Tibial artery (tissue), 4 donors: Measurements from ENCODE around the gene CRLF1.

Source experiments
- DNase-seq, 2 donors: peaks; one replicate each; pipeline ENCODE4 v3.0.0-alpha.2; 2019
- H3K27ac ChIP-seq, 2 donors: fragments of 200-600 bp; sonication (generic) in 1 of 2; 1 replicate in 1 of 2; 2 replicates in 1 of 2; pipeline ENCODE4 v1.5.1; 2018 to 2019; ENCODE audit warnings: mild to moderate bottlenecking in 1 of 2
- H3K27me3 ChIP-seq, 2 donors: fragments of 200-600 bp; sonication (generic) in 1 of 2; one replicate each; pipeline versions ENCODE4 v1.5.1 to v1.6.0; 2016 to 2019
- H3K36me3 ChIP-seq, 3 donors: fragments of 200-600 bp; sonication (generic) in 2 of 3; one replicate each; pipeline ENCODE4 v1.5.1; 2016 to 2019; ENCODE audit warnings: mild to moderate bottlenecking in 2 of 3
- H3K4me1 ChIP-seq, 4 donors: fragments of 200-600 bp; sonication (generic) in 2 of 4; 1 replicate in 3 of 4; 2 replicates in 1 of 4; pipeline ENCODE4 v1.5.1; 2016 to 2019
- H3K4me3 ChIP-seq, 2 donors: fragments of 200-600 bp; sonication (generic) in 1 of 2; 1 replicate in 1 of 2; 2 replicates in 1 of 2; pipeline ENCODE4 v1.5.1; 2018 to 2019; ENCODE audit warnings: mild to moderate bottlenecking in 2 of 2
- H3K9me3 ChIP-seq, 3 donors: fragments of 200-600 bp; sonication (generic) in 1 of 3; one replicate each; pipeline ENCODE4 v1.5.1; 2016 to 2019
- CTCF ChIP-seq, 2 experiments: fragments of 200-600 bp in 1 of 2; fragments of 450-650 bp in 1 of 2; IDR thresholded peaks; one replicate each; pipeline ENCODE4 v1.5.1; 2017 to 2019; ENCODE audit warnings: antibody characterized with exemption in 2 of 2, mild to moderate bottlenecking in 1 of 2, moderate library complexity in 1 of 2
- intact Hi-C: fragments of 100-400 bp; cut with DNase I; formaldehyde crosslinking; loops from one replicate; pipeline ENCODE4 v1.15.0; 2023; ENCODE audit warnings: low total_unique reads

The CRLF1 gene

GRCh38 chr19:18609717-18610051 lies 3.1 kb upstream of the CRLF1 start:
- no peaks in the 10 kb centered on the region for H3K36me3 ChIP-seq
- no peak for DNase-seq
- H3K9me3 ChIP-seq: no peaks in the 10 kb centered on the region
- TF ChIP-seq CTCF (IDR thresholded peaks at IDR 0.05): no peak
- intact Hi-C loops: no loop called here
- H3K4me3 ChIP-seq: no peak overlapping the region
- peaks cover 10 to 96% of the 10 kb centered on the region in 2 donors for H3K27me3 ChIP-seq
- no peak overlapping the region for H3K27ac ChIP-seq
- peaks cover 0 to 58% (median 45%) of the 10 kb centered on the region in 4 donors for H3K4me1 ChIP-seq

GRCh38 chr19:18608805-18609716 lies 2.5 kb upstream of the CRLF1 start:
- peaks cover 0 to 62% (median 49%) of the 10 kb centered on the region in 4 donors for H3K4me1 ChIP-seq
- intact Hi-C loops: no loop called here
- H3K27ac ChIP-seq: no peak overlapping the region
- H3K9me3 ChIP-seq: no peaks in the 10 kb centered on the region
- no peak for TF ChIP-seq CTCF (IDR thresholded peaks at IDR 0.05)
- peaks cover 10 to 96% of the 10 kb centered on the region in 2 donors for H3K27me3 ChIP-seq
- no peak for DNase-seq
- no peaks in the 10 kb centered on the region for H3K36me3 ChIP-seq
- no peak overlapping the region for H3K4me3 ChIP-seq

- no peak for DNase-seq
- Histone ChIP-seq H3K36me3 (no peaks in the 10 kb centered on the region), H3K4me3 (peak overlapping the region; percentile 46 to 52), H3K27ac (peak overlapping the region in 1 of 2 donors; percentile 68), H3K4me1 (peaks cover 0 to 64% (median 56%) of the 10 kb centered on the region in 4 donors), H3K27me3 (peaks cover 10 to 95% of the 10 kb centered on the region in 2 donors), H3K9me3 (no peaks in the 10 kb centered on the region)
- intact Hi-C loops: no loop called here
- no peak for TF ChIP-seq CTCF (IDR thresholded peaks at IDR 0.05)
These were observed 1.7 kb upstream of the CRLF1 start for GRCh38 chr19:18608102-18608804.

GRCh38 chr19:18607226-18608101 lies 865 bp upstream of the CRLF1 start:
- Histone ChIP-seq H3K9me3 (no peaks in the 10 kb centered on the region), H3K4me3 (peak overlapping the region; percentile 46 to 52), H3K36me3 (no peaks in the 10 kb centered on the region), H3K27me3 (peaks cover 4 to 87% of the 10 kb centered on the region in 2 donors), H3K4me1 (peaks cover 0 to 63% (median 49%) of the 10 kb centered on the region in 4 donors), H3K27ac (peak overlapping the region; percentile 38 to 68)
- intact Hi-C loops: no loop called here
- DNase-seq: no peak
- TF ChIP-seq CTCF (IDR thresholded peaks at IDR 0.05): no peak

GRCh38 chr19:18605546-18606280 lies 886 bp downstream of the CRLF1 start:
- Histone ChIP-seq H3K4me1 (peaks cover 0 to 48% (median 35%) of the 10 kb centered on the region in 4 donors), H3K27me3 (peaks cover under 1 to 71% of the 10 kb centered on the region in 2 donors), H3K36me3 (no peaks in the 10 kb centered on the region), H3K4me3 (peak overlapping the region; percentile 62 to 65), H3K9me3 (no peaks in the 10 kb centered on the region), H3K27ac (peak overlapping the region; percentile 60 to 79)
- TF ChIP-seq CTCF (IDR thresholded peaks at IDR 0.05): no peak
- intact Hi-C loops: no loop called here
- DNase-seq: no peak
